HCT116 (cell line): ENCODE results near the gene UQCR11.

Experiments
- CEBPB ChIP-seq: IDR thresholded peaks from 2 replicates; pipeline ENCODE4 v1.6.1; 2012; ENCODE audit warnings: low read depth
- EZH2 ChIP-seq: fragments of 200-600 bp; sonication (generic); IDR thresholded peaks from 2 replicates; pipeline ENCODE4 v1.6.1; 2017; ENCODE audit warnings: antibody characterized with exemption, mixed run types
- MAX ChIP-seq: IDR thresholded peaks from 2 replicates; pipeline ENCODE4 v1.6.1; 2012
- POLR2A ChIP-seq: IDR thresholded peaks from 2 replicates; pipeline ENCODE4 v1.7.0; 2011; ENCODE audit warnings: borderline replicate concordance; ENCODE audit not compliant: insufficient read depth, insufficient read length; ENCODE audit errors: extremely low read depth
- ZNF274 ChIP-seq: fragments of 200-500 bp; sonication (Bioruptor generic); IDR thresholded peaks from 2 replicates; pipeline ENCODE4 v1.6.1; 2014; ENCODE audit warnings: mild to moderate bottlenecking, low read depth, low read length, inconsistent platforms
- TF ChIP-seq, protein P1 (sequence below), 3 experiments: fragments of 200-600 bp in 1 of 3; sonication (generic) in 1 of 3; IDR thresholded peaks in 2 of 3; conservative IDR thresholded peaks in 1 of 3; 2 replicates each; pipeline ENCODE4 v1.5.1; 2012 to 2017; ENCODE audit warnings: low read depth in 2 of 3, low read length in 2 of 3, antibody characterized with exemption in 1 of 3, borderline replicate concordance in 1 of 3, control low read depth in 1 of 3, mild to moderate bottlenecking in 1 of 3, mixed read lengths in 1 of 3, mixed run types in 1 of 3, moderate library complexity in 1 of 3; ENCODE audit not compliant: insufficient read depth in 1 of 3

DNA sequence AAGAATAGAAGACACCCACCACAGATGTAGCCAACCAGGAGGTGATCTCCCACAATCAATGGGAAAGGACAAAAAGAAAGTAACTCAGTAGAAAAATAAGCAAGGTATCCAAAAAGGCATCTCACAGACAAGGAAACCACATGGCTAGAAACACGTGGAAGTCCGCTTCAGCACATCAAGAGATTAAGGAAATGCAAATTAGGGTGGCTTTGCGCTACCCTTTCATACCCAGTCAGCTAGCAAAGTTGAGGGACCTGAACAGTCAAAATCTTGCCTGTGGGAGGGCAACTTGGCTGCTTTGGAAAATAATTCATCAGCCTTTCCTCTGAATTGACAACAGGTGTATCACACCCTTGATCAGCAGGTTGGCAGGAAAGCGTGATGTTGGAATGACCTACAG lies 11.6 kb upstream of the UQCR11 start:
- no peak for TF ChIP-seq CEBPB
- TF ChIP-seq, protein P1, sequence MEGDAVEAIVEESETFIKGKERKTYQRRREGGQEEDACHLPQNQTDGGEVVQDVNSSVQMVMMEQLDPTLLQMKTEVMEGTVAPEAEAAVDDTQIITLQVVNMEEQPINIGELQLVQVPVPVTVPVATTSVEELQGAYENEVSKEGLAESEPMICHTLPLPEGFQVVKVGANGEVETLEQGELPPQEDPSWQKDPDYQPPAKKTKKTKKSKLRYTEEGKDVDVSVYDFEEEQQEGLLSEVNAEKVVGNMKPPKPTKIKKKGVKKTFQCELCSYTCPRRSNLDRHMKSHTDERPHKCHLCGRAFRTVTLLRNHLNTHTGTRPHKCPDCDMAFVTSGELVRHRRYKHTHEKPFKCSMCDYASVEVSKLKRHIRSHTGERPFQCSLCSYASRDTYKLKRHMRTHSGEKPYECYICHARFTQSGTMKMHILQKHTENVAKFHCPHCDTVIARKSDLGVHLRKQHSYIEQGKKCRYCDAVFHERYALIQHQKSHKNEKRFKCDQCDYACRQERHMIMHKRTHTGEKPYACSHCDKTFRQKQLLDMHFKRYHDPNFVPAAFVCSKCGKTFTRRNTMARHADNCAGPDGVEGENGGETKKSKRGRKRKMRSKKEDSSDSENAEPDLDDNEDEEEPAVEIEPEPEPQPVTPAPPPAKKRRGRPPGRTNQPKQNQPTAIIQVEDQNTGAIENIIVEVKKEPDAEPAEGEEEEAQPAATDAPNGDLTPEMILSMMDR (IDR thresholded peaks at IDR 0.05 in 2 of 3, conservative IDR thresholded peaks at IDR 0.05 in 1 of 3; ENCODE audit: borderline replicate concordance in 1 of 3, insufficient read depth in 1 of 3, low read depth in 2 of 3, low read length in 2 of 3) = no peak
- TF ChIP-seq POLR2A = no peak
- TF ChIP-seq EZH2 = no peak
- TF ChIP-seq MAX = no peak
- no peak for TF ChIP-seq ZNF274
